Naive thymus-derived CD4-positive, alpha-beta T cell (primary cell): ENCODE measurements around the gene PLA2G2F. TPM values are rescaled to one million over a fixed set of nuclear protein-coding genes. Genes with fewer than 3 reads are reported as not detected.
"Not testable (repeated sequence)": the region's sequence is repeated elsewhere in the genome, so short reads cannot be mapped to it uniquely, and the experiment has no call there.

Experiments used
- ATAC-seq: fragments of 150-1000 bp; cut with Tn5 transposase; 2 replicates; pipeline ENCODE4 v1.10.0; 2021; ENCODE audit warnings: mild to moderate bottlenecking, moderate library complexity
- CTCF ChIA-PET: fragments of 350-600 bp; sonication (Branson Sonifier 250); formaldehyde crosslinking; loops from one replicate; lab custom pipeline; 2021; ENCODE audit warnings: antibody characterized with exemption; lab: Charles Lee
- POLR2A ChIA-PET: fragments of 350-600 bp; sonication (Branson Sonifier 250); formaldehyde crosslinking; loops from one replicate; lab custom pipeline; 2021; ENCODE audit warnings: antibody characterized with exemption, inconsistent platforms; lab: Charles Lee
- DNase-seq, 9 donors: peaks; one replicate each; pipeline versions ENCODE4 v3.0.0 to v3.0.0-alpha.2; 2020 to 2022; ENCODE audit warnings: mixed read lengths in 1 of 9
- H3K27ac ChIP-seq: one replicate; pipeline ENCODE4 v1.7.0; 2013; ENCODE audit warnings: mild to moderate bottlenecking, low read depth, low read length, moderate library complexity
- H3K27me3 ChIP-seq, 2 donors: one replicate each; pipeline ENCODE4 v1.7.0; 2013; ENCODE audit warnings: low read length in 2 of 2, mild to moderate bottlenecking in 2 of 2, moderate library complexity in 2 of 2; ENCODE audit not compliant: control insufficient read depth in 2 of 2, insufficient read depth in 2 of 2
- H3K36me3 ChIP-seq, 3 experiments: 1 replicate in 2 of 3; 2 replicates in 1 of 3; pipeline ENCODE4 v1.7.0; 2013; ENCODE audit warnings: low read length in 3 of 3, mild to moderate bottlenecking in 3 of 3, moderate library complexity in 1 of 3; ENCODE audit not compliant: insufficient read depth in 3 of 3, control insufficient read depth in 2 of 3
- H3K4me1 ChIP-seq, 2 donors: one replicate each; pipeline ENCODE4 v1.7.0; 2013; ENCODE audit warnings: low read length in 2 of 2, mild to moderate bottlenecking in 2 of 2, moderate library complexity in 1 of 2; ENCODE audit not compliant: control insufficient read depth in 2 of 2, insufficient read depth in 2 of 2
- H3K4me3 ChIP-seq: 2 replicates; pipeline ENCODE4 v1.7.0; 2013; ENCODE audit warnings: mild to moderate bottlenecking, low read length
- H3K9me3 ChIP-seq, 3 experiments: 1 replicate in 2 of 3; 2 replicates in 1 of 3; pipeline ENCODE4 v1.7.0; 2013; ENCODE audit warnings: low read length in 3 of 3; ENCODE audit not compliant: control insufficient read depth in 2 of 3
- H3K27ac Mint-ChIP-seq, 9 donors: one replicate each; pipeline ENCODE4 v1.8.0; 2020 to 2022; ENCODE audit warnings: mixed read lengths in 9 of 9, mild to moderate bottlenecking in 8 of 9, moderate library complexity in 5 of 9, inconsistent platforms in 2 of 9
- H3K27me3 Mint-ChIP-seq, 5 donors: one replicate each; pipeline ENCODE4 v1.8.0; 2021 to 2022; ENCODE audit warnings: mixed read lengths in 5 of 5, mild to moderate bottlenecking in 1 of 5
- H3K36me3 Mint-ChIP-seq, 5 donors: one replicate each; pipeline ENCODE4 v1.8.0; 2020 to 2022; ENCODE audit warnings: mixed read lengths in 5 of 5, mild to moderate bottlenecking in 3 of 5, inconsistent platforms in 1 of 5
- H3K4me1 Mint-ChIP-seq, 7 donors: one replicate each; pipeline ENCODE4 v1.8.0; 2020 to 2022; ENCODE audit warnings: mixed read lengths in 7 of 7, mild to moderate bottlenecking in 3 of 7, inconsistent platforms in 1 of 7
- H3K4me3 Mint-ChIP-seq, 10 donors: one replicate each; pipeline ENCODE4 v1.8.0; 2020 to 2022; ENCODE audit warnings: mild to moderate bottlenecking in 10 of 10, mixed read lengths in 10 of 10, moderate library complexity in 6 of 10, inconsistent platforms in 2 of 10
- H3K9me3 Mint-ChIP-seq, 11 donors: one replicate each; pipeline ENCODE4 v1.8.0; 2020 to 2022; ENCODE audit warnings: mixed read lengths in 11 of 11, mild to moderate bottlenecking in 4 of 11, inconsistent platforms in 1 of 11, moderate library complexity in 1 of 11
- intact Hi-C, 2 donors: fragments of 100-400 bp; cut with micrococcal nuclease; formaldehyde crosslinking; loops; one replicate each; pipeline ENCODE4 v1.15.1; 2023
- polyA plus RNA-seq, 2 donors: library from polyadenylated mRNA; unstranded; fragments of 300-500 nt; fragmentation: Illumina TruSeq; gene quantifications; one replicate each; pipeline ENCODE4 v1.2.3, GENCODE V29; 2021
- total RNA-seq, 6 experiments: library from RNA in 5 of 6; stranded (reverse) in 5 of 6; gene quantifications; 1 replicate in 5 of 6; 2 replicates in 1 of 6; pipeline ENCODE4 v1.2.3 and lab custom pipeline; 2021 to 2026

Gene PLA2G2F
- total and polyA plus RNA-seq, 7 experiments from 2014 or later, result not detected

- H3K27ac ChIP-seq, H3K4me3 Mint-ChIP-seq, intact Hi-C loops, H3K36me3 Mint-ChIP-seq, ATAC-seq, H3K36me3 ChIP-seq, H3K9me3 ChIP-seq, DNase-seq, H3K4me3 ChIP-seq, H3K27me3 ChIP-seq, H3K4me1 Mint-ChIP-seq, CTCF ChIA-PET, POLR2A ChIA-PET, H3K4me1 ChIP-seq, H3K27ac Mint-ChIP-seq: not testable (repeated sequence)
- Mint-ChIP-seq H3K27me3 (peaks cover 0 to 19% (median 10%) of the 10 kb centered on the region in 5 donors), H3K9me3 (peaks cover 0 to 27% (median 4%) of the 10 kb centered on the region in 11 donors)
Observed at GRCh38 chr1:20130518-20130917, 8.6 kb upstream of the PLA2G2F start.

- ATAC-seq, result no peak
- Mint-ChIP-seq H3K36me3 (no peaks in the 10 kb centered on the region), H3K27ac (no peak overlapping the region), H3K4me1 (no peaks in the 10 kb centered on the region), H3K27me3 (peaks cover 4 to 26% (median 19%) of the 10 kb centered on the region in 5 donors), H3K9me3 (peaks cover 0 to 18% (median 2%) of the 10 kb centered on the region in 11 donors), H3K4me3 (no peak overlapping the region)
- no peaks in the 10 kb centered on the region for H3K4me1 ChIP-seq
- no peaks in the 10 kb centered on the region for H3K27me3 ChIP-seq
- no peak overlapping the region for H3K4me3 ChIP-seq
- ChIA-PET POLR2A (no interaction called here), CTCF (no interaction called here)
- no peak for DNase-seq
- H3K9me3 ChIP-seq, result no peaks in the 10 kb centered on the region
- intact Hi-C loops, result no loop called here
- no peaks in the 10 kb centered on the region for H3K36me3 ChIP-seq
- no peak overlapping the region for H3K27ac ChIP-seq
Observed at GRCh38 chr1:20134995-20135394, 4.1 kb upstream of the PLA2G2F start.

- Mint-ChIP-seq H3K27ac (no peak overlapping the region), H3K27me3 (peaks cover 4 to 24% (median 23%) of the 10 kb centered on the region in 5 donors), H3K9me3 (peaks cover 0 to 11% (median 0%) of the 10 kb centered on the region in 11 donors), H3K36me3 (no peaks in the 10 kb centered on the region), H3K4me3 (no peak overlapping the region), H3K4me1 (no peaks in the 10 kb centered on the region)
- H3K27me3 ChIP-seq, result no peaks in the 10 kb centered on the region
- H3K4me3 ChIP-seq, result no peak overlapping the region
- no peaks in the 10 kb centered on the region for H3K36me3 ChIP-seq
- intact Hi-C loops, result no loop called here
- ChIA-PET CTCF (interaction anchor here (0.7 kb wide), 1 partner anchor 39 kb away, joined by 3 read pairs; no protein-coding TSS in a partner anchor), POLR2A (no interaction called here)
- ATAC-seq (no peak), DNase-seq (no peak)
- no peaks in the 10 kb centered on the region for H3K9me3 ChIP-seq
- H3K4me1 ChIP-seq, result no peaks in the 10 kb centered on the region
- no peak overlapping the region for H3K27ac ChIP-seq
Observed at GRCh38 chr1:20136249-20136648, 2.9 kb upstream of the PLA2G2F start.

- H3K27me3 Mint-ChIP-seq, result peaks cover 4 to 26% (median 20%) of the 10 kb centered on the region in 5 donors
- CTCF ChIA-PET, result no interaction called here
- no peaks in the 10 kb centered on the region for H3K9me3 ChIP-seq
- H3K4me3 ChIP-seq, result no peak overlapping the region
- no peak overlapping the region for H3K27ac Mint-ChIP-seq
- DNase-seq, result no peak
- POLR2A ChIA-PET, result no interaction called here
- H3K36me3 ChIP-seq, result no peaks in the 10 kb centered on the region
- no peak overlapping the region for H3K4me3 Mint-ChIP-seq
- H3K36me3 Mint-ChIP-seq, result no peaks in the 10 kb centered on the region
- no peak for ATAC-seq
- H3K27ac ChIP-seq, result no peak overlapping the region
- no peaks in the 10 kb centered on the region for H3K4me1 Mint-ChIP-seq
- H3K4me1 ChIP-seq, result no peaks in the 10 kb centered on the region
- no peaks in the 10 kb centered on the region for H3K27me3 ChIP-seq
- intact Hi-C loops, result no loop called here
- peaks cover 0 to 6% (median 0%) of the 10 kb centered on the region in 11 donors for H3K9me3 Mint-ChIP-seq
Observed at GRCh38 chr1:20137055-20137454, 2.1 kb upstream of the PLA2G2F start.

DNA sequence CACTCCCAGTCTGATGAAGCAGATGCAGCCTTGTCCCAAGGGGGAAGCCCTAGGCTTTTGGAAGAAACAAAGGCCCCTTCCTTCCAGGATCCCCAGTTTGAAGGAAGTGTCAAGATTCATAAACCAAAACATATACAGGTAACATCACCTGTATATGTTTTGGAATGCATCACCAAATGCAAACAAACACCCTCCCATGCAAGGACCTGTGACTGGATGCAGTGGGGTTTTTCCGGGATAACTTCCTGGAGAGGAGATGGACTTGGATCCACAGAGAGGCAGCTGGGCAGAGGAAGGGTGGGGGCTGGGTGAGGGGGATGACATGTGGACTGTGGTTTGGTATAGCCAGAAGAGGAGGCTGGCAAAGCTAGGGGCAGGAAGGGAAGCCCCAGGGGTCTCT is 1.5 kb upstream of the PLA2G2F start:
- Histone ChIP-seq H3K4me1 (no peaks in the 10 kb centered on the region), H3K27ac (no peak overlapping the region), H3K27me3 (no peaks in the 10 kb centered on the region), H3K4me3 (no peak overlapping the region), H3K9me3 (no peaks in the 10 kb centered on the region), H3K36me3 (no peaks in the 10 kb centered on the region)
- DNase-seq, result no peak
- Mint-ChIP-seq H3K9me3 (peaks cover 0 to 4% (median 0%) of the 10 kb centered on the region in 11 donors), H3K4me3 (no peak overlapping the region), H3K27ac (no peak overlapping the region), H3K36me3 (no peaks in the 10 kb centered on the region), H3K4me1 (no peaks in the 10 kb centered on the region), H3K27me3 (peaks cover 4 to 26% (median 16%) of the 10 kb centered on the region in 5 donors)
- no peak for ATAC-seq
- ChIA-PET CTCF (no interaction called here), POLR2A (no interaction called here)
- intact Hi-C loops, result no loop called here

GRCh38 chr1:20138346-20138745 is 777 bp upstream of the PLA2G2F start:
- Histone ChIP-seq H3K36me3 (no peaks in the 10 kb centered on the region), H3K4me3 (no peak overlapping the region), H3K4me1 (no peaks in the 10 kb centered on the region), H3K27me3 (no peaks in the 10 kb centered on the region), H3K27ac (no peak overlapping the region), H3K9me3 (no peaks in the 10 kb centered on the region)
- Mint-ChIP-seq H3K27me3 (peaks cover 4 to 26% (median 13%) of the 10 kb centered on the region in 5 donors), H3K9me3 (peaks cover 0 to 4% (median 0%) of the 10 kb centered on the region in 11 donors), H3K27ac (no peak overlapping the region), H3K36me3 (no peaks in the 10 kb centered on the region), H3K4me1 (no peaks in the 10 kb centered on the region), H3K4me3 (no peak overlapping the region)
- POLR2A ChIA-PET, result no interaction called here
- CTCF ChIA-PET, result no interaction called here
- no peak for DNase-seq
- ATAC-seq, result no peak
- intact Hi-C loops, result no loop called here

GRCh38 chr1:20139776-20140612 is 871 bp downstream of the PLA2G2F start:
- Mint-ChIP-seq H3K27me3 (peaks cover 4 to 20% (median 10%) of the 10 kb centered on the region in 5 donors), H3K36me3 (no peaks in the 10 kb centered on the region), H3K4me1 (no peaks in the 10 kb centered on the region), H3K27ac (no peak overlapping the region), H3K4me3 (no peak overlapping the region), H3K9me3 (no peaks in the 10 kb centered on the region)
- no peak overlapping the region for H3K4me3 ChIP-seq
- DNase-seq (no peak), ATAC-seq (no peak)
- H3K9me3 ChIP-seq, result no peaks in the 10 kb centered on the region
- no peak overlapping the region for H3K27ac ChIP-seq
- ChIA-PET CTCF (no interaction called here), POLR2A (no interaction called here)
- H3K4me1 ChIP-seq, result no peaks in the 10 kb centered on the region
- no peaks in the 10 kb centered on the region for H3K36me3 ChIP-seq
- intact Hi-C loops, result no loop called here
- H3K27me3 ChIP-seq, result no peaks in the 10 kb centered on the region
